Neutrophil (primary cell): ENCODE data around the gene BRPF3.

Experiments
- H3K27ac ChIP-seq: fragments of 200-600 bp; sonication (generic); 2 replicates; pipeline ENCODE4 v1.5.1; 2016; ENCODE audit warnings: mild to moderate bottlenecking, moderate library complexity
- H3K27me3 ChIP-seq: fragments of 200-600 bp; sonication (generic); 2 replicates; pipeline ENCODE4 v1.6.0; 2016; ENCODE audit warnings: mild to moderate bottlenecking
- H3K36me3 ChIP-seq: fragments of 200-600 bp; sonication (generic); 2 replicates; pipeline ENCODE4 v1.5.1; 2017
- H3K4me1 ChIP-seq, 2 experiments: fragments of 200-600 bp in 1 of 2; sonication (generic) in 1 of 2; 1 replicate in 1 of 2; 2 replicates in 1 of 2; pipeline versions ENCODE4 v1.5.1 to v1.6.1; 2013 to 2016; ENCODE audit warnings: low read depth in 1 of 2, low read length in 1 of 2, mild to moderate bottlenecking in 1 of 2, moderate library complexity in 1 of 2; ENCODE audit not compliant: control insufficient read depth in 1 of 2, insufficient read depth in 1 of 2
- H3K4me3 ChIP-seq, 2 experiments: fragments of 200-600 bp in 1 of 2; sonication (generic) in 1 of 2; 1 replicate in 1 of 2; 2 replicates in 1 of 2; pipeline ENCODE4 v1.5.1; 2013 to 2016; ENCODE audit warnings: low read depth in 1 of 2, low read length in 1 of 2, mild to moderate bottlenecking in 1 of 2, moderate library complexity in 1 of 2
- H3K9me3 ChIP-seq: fragments of 200-600 bp; sonication (generic); 2 replicates; pipeline ENCODE4 v1.5.1; 2016
- TF ChIP-seq, protein P1 (sequence below): fragments of 200-600 bp; sonication (generic); IDR thresholded peaks from 2 replicates; pipeline ENCODE4 v1.5.1; 2016; ENCODE audit warnings: antibody characterized with exemption

Gene BRPF3

DNA sequence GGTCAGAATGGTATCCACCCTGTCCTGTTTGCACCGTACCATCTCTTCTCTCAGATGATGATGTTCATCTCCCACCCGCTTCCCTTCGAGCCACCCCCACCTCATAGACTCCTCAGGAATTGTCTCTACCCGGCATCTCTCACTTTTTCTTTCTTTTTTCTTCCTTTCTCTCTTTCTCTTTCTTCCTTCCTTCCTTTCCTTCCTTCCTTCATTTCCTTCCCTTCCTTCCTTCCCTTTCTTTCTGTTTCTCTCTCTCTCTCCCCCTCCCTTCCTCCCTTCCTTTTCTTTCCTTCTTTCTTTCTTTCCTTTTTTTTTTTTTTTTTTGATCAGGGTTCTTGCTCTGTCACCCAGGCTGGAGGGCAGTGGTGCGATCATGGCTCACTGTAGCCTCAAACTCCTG, 45.6 kb downstream of the BRPF3 start:
- Histone ChIP-seq H3K36me3 (peaks cover 7% of the 10 kb centered on the region), H3K4me1 (peaks cover 42 to 44% of the 10 kb centered on the region in 2 experiments), H3K4me3 (no peak overlapping the region), H3K27me3 (no peaks in the 10 kb centered on the region), H3K9me3 (no peaks in the 10 kb centered on the region), H3K27ac (peak overlapping the region; percentile 50)
- TF ChIP-seq, protein P1, sequence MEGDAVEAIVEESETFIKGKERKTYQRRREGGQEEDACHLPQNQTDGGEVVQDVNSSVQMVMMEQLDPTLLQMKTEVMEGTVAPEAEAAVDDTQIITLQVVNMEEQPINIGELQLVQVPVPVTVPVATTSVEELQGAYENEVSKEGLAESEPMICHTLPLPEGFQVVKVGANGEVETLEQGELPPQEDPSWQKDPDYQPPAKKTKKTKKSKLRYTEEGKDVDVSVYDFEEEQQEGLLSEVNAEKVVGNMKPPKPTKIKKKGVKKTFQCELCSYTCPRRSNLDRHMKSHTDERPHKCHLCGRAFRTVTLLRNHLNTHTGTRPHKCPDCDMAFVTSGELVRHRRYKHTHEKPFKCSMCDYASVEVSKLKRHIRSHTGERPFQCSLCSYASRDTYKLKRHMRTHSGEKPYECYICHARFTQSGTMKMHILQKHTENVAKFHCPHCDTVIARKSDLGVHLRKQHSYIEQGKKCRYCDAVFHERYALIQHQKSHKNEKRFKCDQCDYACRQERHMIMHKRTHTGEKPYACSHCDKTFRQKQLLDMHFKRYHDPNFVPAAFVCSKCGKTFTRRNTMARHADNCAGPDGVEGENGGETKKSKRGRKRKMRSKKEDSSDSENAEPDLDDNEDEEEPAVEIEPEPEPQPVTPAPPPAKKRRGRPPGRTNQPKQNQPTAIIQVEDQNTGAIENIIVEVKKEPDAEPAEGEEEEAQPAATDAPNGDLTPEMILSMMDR, result no peak

DNA sequence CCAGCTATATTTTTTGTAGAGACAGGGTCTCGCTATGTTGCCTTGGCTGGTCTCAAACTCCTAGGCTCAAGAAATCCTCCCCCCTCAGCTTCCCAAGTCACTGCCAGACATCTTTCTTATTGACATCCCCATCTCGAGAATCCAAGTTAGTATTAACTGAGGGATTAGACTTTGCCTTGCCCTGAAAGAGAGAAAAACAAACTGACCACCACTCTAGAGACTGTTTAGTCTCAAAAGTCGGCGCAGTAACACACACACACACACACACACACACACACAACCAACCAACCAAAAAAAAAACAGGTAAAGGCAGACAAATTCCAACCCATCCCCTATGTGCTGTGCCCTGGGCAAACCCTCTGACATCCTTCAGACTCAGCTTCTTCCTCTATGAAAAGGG, 46.1 kb downstream of the BRPF3 start:
- no peak overlapping the region for H3K4me3 ChIP-seq
- TF ChIP-seq, protein P1, result no peak
- peaks cover 47 to 49% of the 10 kb centered on the region in 2 experiments for H3K4me1 ChIP-seq
- no peaks in the 10 kb centered on the region for H3K9me3 ChIP-seq
- no peak overlapping the region for H3K27ac ChIP-seq
- H3K36me3 ChIP-seq, result peaks cover 7% of the 10 kb centered on the region
- H3K27me3 ChIP-seq, result no peaks in the 10 kb centered on the region

DNA sequence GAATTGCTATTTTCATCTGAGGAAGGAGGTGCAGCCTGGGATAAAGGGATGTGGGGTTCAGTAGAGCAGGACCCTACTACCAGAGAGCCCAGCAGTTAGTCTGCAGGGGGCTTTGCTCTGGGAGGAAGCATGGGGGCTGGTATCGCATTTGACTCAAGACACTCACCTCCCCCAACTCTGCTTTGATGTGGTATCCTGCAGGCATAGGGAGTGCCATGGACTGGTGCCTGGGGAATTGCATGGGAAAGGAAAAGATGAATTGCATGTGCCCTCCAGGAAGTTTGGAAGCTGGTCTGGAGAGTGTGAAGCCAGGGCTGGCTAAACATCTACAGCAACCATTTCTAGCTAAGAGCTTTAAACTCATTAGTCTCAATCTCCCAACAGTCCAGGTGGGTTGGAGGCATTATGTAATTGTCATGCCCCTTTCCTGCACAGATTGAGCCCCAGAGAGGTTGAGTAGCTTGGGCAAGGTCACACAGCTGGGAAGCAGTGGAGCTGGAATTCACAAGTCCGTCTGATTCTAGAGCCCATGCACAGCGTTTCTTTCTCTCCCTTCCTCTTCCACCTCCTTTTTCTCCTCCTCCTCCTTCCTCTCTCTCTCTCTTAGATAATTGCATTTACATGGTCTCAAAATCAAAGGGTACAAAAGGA, 47.1 kb downstream of the BRPF3 start:
- peaks cover 7% of the 10 kb centered on the region for H3K36me3 ChIP-seq
- H3K27ac ChIP-seq, result no peak overlapping the region
- no peak overlapping the region for H3K4me3 ChIP-seq
- H3K27me3 ChIP-seq, result no peaks in the 10 kb centered on the region
- H3K4me1 ChIP-seq, result peaks cover 58 to 60% of the 10 kb centered on the region in 2 experiments
- TF ChIP-seq, protein P1, result no peak
- H3K9me3 ChIP-seq, result no peaks in the 10 kb centered on the region

DNA sequence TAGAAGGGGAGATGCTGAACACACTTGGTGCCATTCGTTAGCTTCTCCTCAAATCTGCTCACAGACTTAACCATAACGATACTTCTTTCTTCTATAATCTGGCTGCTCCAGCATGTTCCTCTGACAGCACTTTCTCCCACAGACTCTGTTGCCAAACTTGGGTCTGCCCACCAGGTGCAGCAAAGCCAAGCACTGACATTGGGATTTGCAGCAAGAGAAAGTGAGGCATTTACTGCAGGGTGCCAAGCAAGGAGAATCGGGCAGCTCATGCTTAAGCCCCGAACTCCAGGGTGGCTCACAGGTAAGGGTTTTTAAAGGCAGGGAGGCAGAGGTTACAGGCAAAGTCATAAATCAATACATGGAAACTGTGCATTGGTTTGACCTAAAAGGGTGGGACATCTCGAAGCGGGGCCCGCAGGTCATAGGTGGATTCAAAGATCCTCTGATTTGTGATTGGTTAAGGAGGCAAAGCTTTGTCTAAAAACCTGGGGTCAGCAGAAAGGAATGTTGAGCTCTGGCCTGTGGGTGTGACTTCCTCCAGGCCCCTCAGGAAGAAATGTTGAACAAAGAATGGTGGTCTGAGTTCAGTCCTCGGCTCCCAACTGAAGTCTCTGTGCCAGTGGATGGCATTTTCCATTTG, 48.2 kb downstream of the BRPF3 start:
- peak overlapping the region; percentile 96 for H3K27ac ChIP-seq
- H3K27me3 ChIP-seq, result no peaks in the 10 kb centered on the region
- H3K4me3 ChIP-seq, result no peak overlapping the region
- peaks cover 7% of the 10 kb centered on the region for H3K36me3 ChIP-seq
- no peaks in the 10 kb centered on the region for H3K9me3 ChIP-seq
- TF ChIP-seq, protein P1, result no peak
- peaks cover 68 to 70% of the 10 kb centered on the region in 2 experiments for H3K4me1 ChIP-seq

DNA sequence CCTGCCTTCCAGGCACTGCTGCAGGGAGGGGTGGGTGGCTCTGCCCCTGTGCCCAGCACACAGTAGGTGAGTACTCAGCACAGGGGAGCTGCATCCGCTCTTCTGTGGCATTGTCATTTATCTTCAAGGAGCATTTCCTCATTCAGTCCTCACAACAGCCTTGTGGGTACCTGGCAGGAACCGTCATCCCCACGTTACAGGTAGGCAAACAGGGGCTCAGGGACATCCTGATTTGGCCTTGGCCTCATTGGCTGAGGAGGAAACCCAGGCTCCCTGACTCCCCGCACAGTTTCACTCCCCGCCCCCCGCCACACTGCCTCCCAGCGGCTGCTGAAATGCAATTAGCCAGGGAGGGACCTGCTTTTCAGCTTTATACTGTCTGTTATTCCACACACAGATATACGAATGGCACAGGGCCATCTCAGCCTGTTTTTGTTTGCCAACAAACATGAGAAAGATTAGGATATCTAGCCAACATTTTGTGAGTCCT, 49.1 kb downstream of the BRPF3 start:
- Histone ChIP-seq H3K36me3 (peaks cover 7% of the 10 kb centered on the region), H3K27me3 (no peaks in the 10 kb centered on the region), H3K4me3 (peak overlapping the region; percentile 40 to 59), H3K9me3 (no peaks in the 10 kb centered on the region), H3K27ac (peak overlapping the region; percentile 96), H3K4me1 (peaks cover 68 to 74% of the 10 kb centered on the region in 2 experiments)
- TF ChIP-seq, protein P1, result no peak
